ENCODE results near the gene SCN3A. TPM values are rescaled to one million over a fixed set of nuclear protein-coding genes. Genes with fewer than 3 reads are reported as not detected.

Gene SCN3A
- total and polyA plus RNA-seq, 2 donors (not counting 3 experiments of a cell fraction or from before 2014, with no cell fraction given), result not detected

DNA sequence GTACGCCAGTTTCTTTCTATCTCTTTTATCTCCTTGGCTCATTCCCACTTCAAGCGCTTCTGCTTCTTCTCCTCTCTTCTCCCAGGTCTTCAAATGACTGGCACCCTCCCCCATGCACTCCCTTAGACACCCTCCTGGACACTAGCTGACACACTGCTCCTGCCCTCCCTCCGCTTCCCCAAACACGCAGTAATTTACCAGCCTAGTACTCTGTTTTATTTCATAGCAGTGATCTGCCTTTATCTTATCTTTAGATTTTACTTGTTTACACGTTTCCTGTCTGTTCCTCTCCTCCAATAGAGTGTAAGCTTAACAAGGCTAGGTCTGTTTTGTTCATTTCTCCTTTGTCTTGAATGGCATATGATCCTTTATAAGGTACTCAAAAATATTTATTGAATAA is 93.9 kb downstream of the SCN3A start:
- no peak for DNase-seq (ENCODE audit: low read depth, low spot score)

GRCh38 chr2:165105926-165106325 is 97.9 kb downstream of the SCN3A start:
- POLR2A ChIA-PET, result no interaction called here
- no peaks in the 10 kb centered on the region for H3K36me3 ChIP-seq (ENCODE audit: control insufficient read depth in 2 of 2, extremely low read depth in 1 of 2, insufficient read depth in 2 of 2, low read length in 2 of 2)
- BruUV-seq (replicated peaks), result no TSS peak
- no peak overlapping the region for H2AFZ ChIP-seq (ENCODE audit: low read depth, low read length)
- H3K27me3 ChIP-seq (ENCODE audit: control insufficient read depth in 2 of 2, insufficient read depth in 2 of 2, low read length in 2 of 2), result no peaks in the 10 kb centered on the region
- no peak overlapping the region for H3K27ac ChIP-seq (ENCODE audit: insufficient read depth, low read depth, low read length)
- no peaks in the 10 kb centered on the region for H3K4me1 ChIP-seq (ENCODE audit: control insufficient read depth, extremely low read depth, insufficient read depth, low read length)
- H3K9me1 ChIP-seq (replicated peaks; ENCODE audit: control insufficient read depth, extremely low read depth, insufficient read depth, low read length), result no peaks in the 10 kb centered on the region
- H3K4me2 ChIP-seq (ENCODE audit: insufficient read depth, low read length), result no peak overlapping the region
- CTCF ChIA-PET, result no interaction called here
- intact Hi-C loops (cut with micrococcal nuclease) (no loop called here), dilution Hi-C loops (cut with MboI; ENCODE audit: extremely low pct_ligation_motif_present, low sequenced_read_pairs) (no loop called here)
- TF ChIP-seq POLR2AphosphoS5 (IDR thresholded peaks at IDR 0.05; ENCODE audit: insufficient read depth, low read depth, low read length), result no peak
- no peak for TF ChIP-seq GATA2 (IDR thresholded peaks at IDR 0.05; ENCODE audit: insufficient read depth, insufficient read length, low read depth, low read length)
- no peak for TF ChIP-seq POLR2A (IDR thresholded peaks at IDR 0.05; ENCODE audit: low read depth, low read length)
- TF ChIP-seq EZH2 (IDR thresholded peaks at IDR 0.05; ENCODE audit: borderline replicate concordance, low read depth, low read length, severe bottlenecking), result no peak
- no peak for TF ChIP-seq MAX (IDR thresholded peaks at IDR 0.05; ENCODE audit: insufficient read depth, insufficient read length)
- TF ChIP-seq MYC (IDR thresholded peaks at IDR 0.05; ENCODE audit: low read depth, low read length), result no peak
- TF ChIP-seq CTCF (IDR thresholded peaks at IDR 0.05; ENCODE audit: extremely low read depth in 1 of 2, insufficient read depth in 1 of 2, low read depth in 1 of 2, low read length in 2 of 2), result no peak
- no peak for TF ChIP-seq JUN (IDR thresholded peaks at IDR 0.05; ENCODE audit: borderline replicate concordance, insufficient read depth, insufficient read length, low read depth)
- TF ChIP-seq FOS (IDR thresholded peaks at IDR 0.05; ENCODE audit: borderline replicate concordance, insufficient read depth, low read length), result no peak
- H4K20me1 ChIP-seq (replicated peaks; ENCODE audit: control insufficient read depth, extremely low read depth, insufficient read depth, low read length), result no peaks in the 10 kb centered on the region
- H3K9me3 ChIP-seq (replicated peaks; ENCODE audit: control insufficient read depth, insufficient read depth, low read length), result no peaks in the 10 kb centered on the region
- no peaks in the 10 kb centered on the region for H3K79me2 ChIP-seq (ENCODE audit: control insufficient read depth, insufficient read depth, low read length)
- DNase-seq (ENCODE audit: low read depth, low spot score) (no peak), FAIRE-seq (no peak)
- H3K9ac ChIP-seq (replicated peaks; ENCODE audit: extremely low read depth, insufficient read depth, low read length), result no peak overlapping the region
- H3K4me3 ChIP-seq (replicated peaks in 1 of 3; ENCODE audit: insufficient read depth in 1 of 3, low read depth in 1 of 3, low read length in 3 of 3), result no peak overlapping the region

More for the DNA sequence above, 93.9 kb downstream of the SCN3A start:
- no peak for TF ChIP-seq EZH2 (IDR thresholded peaks at IDR 0.05; ENCODE audit: borderline replicate concordance, low read depth, low read length, severe bottlenecking)
- no peak for TF ChIP-seq MYC (IDR thresholded peaks at IDR 0.05; ENCODE audit: low read depth, low read length)
- TF ChIP-seq GATA2 (IDR thresholded peaks at IDR 0.05; ENCODE audit: insufficient read depth, insufficient read length, low read depth, low read length), result no peak
- no peak for TF ChIP-seq FOS (IDR thresholded peaks at IDR 0.05; ENCODE audit: borderline replicate concordance, insufficient read depth, low read length)
- no peak for TF ChIP-seq POLR2AphosphoS5 (IDR thresholded peaks at IDR 0.05; ENCODE audit: insufficient read depth, low read depth, low read length)
- no peaks in the 10 kb centered on the region for H3K79me2 ChIP-seq (ENCODE audit: control insufficient read depth, insufficient read depth, low read length)
- H3K27me3 ChIP-seq (ENCODE audit: control insufficient read depth in 2 of 2, insufficient read depth in 2 of 2, low read length in 2 of 2), result no peaks in the 10 kb centered on the region
- H2AFZ ChIP-seq (ENCODE audit: low read depth, low read length), result no peak overlapping the region
- dilution Hi-C loops (cut with MboI; ENCODE audit: extremely low pct_ligation_motif_present, low sequenced_read_pairs), result no loop called here
- no peaks in the 10 kb centered on the region for H3K36me3 ChIP-seq (ENCODE audit: control insufficient read depth in 2 of 2, extremely low read depth in 1 of 2, insufficient read depth in 2 of 2, low read length in 2 of 2)
- no peaks in the 10 kb centered on the region for H4K20me1 ChIP-seq (replicated peaks; ENCODE audit: control insufficient read depth, extremely low read depth, insufficient read depth, low read length)
- no peaks in the 10 kb centered on the region for H3K9me1 ChIP-seq (replicated peaks; ENCODE audit: control insufficient read depth, extremely low read depth, insufficient read depth, low read length)
- no peak overlapping the region for H3K9ac ChIP-seq (replicated peaks; ENCODE audit: extremely low read depth, insufficient read depth, low read length)
- ChIA-PET POLR2A (no interaction called here), CTCF (no interaction called here)
- intact Hi-C loops (cut with micrococcal nuclease), result no loop called here
- H3K27ac ChIP-seq (ENCODE audit: insufficient read depth, low read depth, low read length), result no peak overlapping the region
- FAIRE-seq, result no peak
- BruUV-seq (replicated peaks), result no TSS peak
- no peak overlapping the region for H3K4me3 ChIP-seq (replicated peaks in 1 of 3; ENCODE audit: insufficient read depth in 1 of 3, low read depth in 1 of 3, low read length in 3 of 3)
- H3K4me1 ChIP-seq (ENCODE audit: control insufficient read depth, extremely low read depth, insufficient read depth, low read length), result no peaks in the 10 kb centered on the region
- no peaks in the 10 kb centered on the region for H3K9me3 ChIP-seq (replicated peaks; ENCODE audit: control insufficient read depth, insufficient read depth, low read length)
- H3K4me2 ChIP-seq (ENCODE audit: insufficient read depth, low read length), result no peak overlapping the region
